ENCODE measurements around the gene GLRX2.

The GLRX2 gene

GRCh38 chr1:193069748-193070385 lies 35.3 kb downstream of the GLRX2 start:
- TF ChIP-seq CTCF (IDR thresholded peaks at IDR 0.05; ENCODE audit: unreplicated experiment in 3 of 3): peak in 1 of 3 experiments; percentile 10
- no peak overlapping the region for H3K4me3 Mint-ChIP-seq
- peaks cover 43% of the 10 kb centered on the region for H3K36me3 Mint-ChIP-seq (ENCODE audit: low read depth)
- H3K9me3 Mint-ChIP-seq: no peaks in the 10 kb centered on the region
- H3K27ac Mint-ChIP-seq: peak overlapping the region in 1 of 3 experiments; percentile 59
- no peaks in the 10 kb centered on the region for H3K27me3 Mint-ChIP-seq (ENCODE audit: low read depth)
- no peaks in the 10 kb centered on the region for H3K4me1 Mint-ChIP-seq

- peaks cover 42% of the 10 kb centered on the region for H3K36me3 Mint-ChIP-seq (ENCODE audit: low read depth)
Measured at GRCh38 chr1:193068013-193068412, 37.2 kb downstream of the GLRX2 start.

GRCh38 chr1:193066606-193067005 lies 38.6 kb downstream of the GLRX2 start:
- TF ChIP-seq CTCF (IDR thresholded peaks at IDR 0.05; ENCODE audit: unreplicated experiment in 3 of 3): no peak
- H3K4me3 Mint-ChIP-seq: no peak overlapping the region
- no peaks in the 10 kb centered on the region for H3K4me1 Mint-ChIP-seq
- peak overlapping the region in 1 of 3 experiments; percentile 20 for H3K27ac Mint-ChIP-seq
- H3K36me3 Mint-ChIP-seq (ENCODE audit: low read depth): peaks cover 43% of the 10 kb centered on the region
- no peaks in the 10 kb centered on the region for H3K27me3 Mint-ChIP-seq (ENCODE audit: low read depth)
- no peaks in the 10 kb centered on the region for H3K9me3 Mint-ChIP-seq

More at GRCh38 chr1:193068013-193068412, 37.2 kb downstream of the GLRX2 start:
- H3K9me3 Mint-ChIP-seq: no peaks in the 10 kb centered on the region
- TF ChIP-seq CTCF (IDR thresholded peaks at IDR 0.05; ENCODE audit: unreplicated experiment in 3 of 3): no peak
- no peaks in the 10 kb centered on the region for H3K4me1 Mint-ChIP-seq
- no peak overlapping the region for H3K27ac Mint-ChIP-seq
- H3K27me3 Mint-ChIP-seq (ENCODE audit: low read depth): no peaks in the 10 kb centered on the region
- no peak overlapping the region for H3K4me3 Mint-ChIP-seq

GRCh38 chr1:193065954-193066353 lies 39.3 kb downstream of the GLRX2 start:
- H3K36me3 Mint-ChIP-seq (ENCODE audit: low read depth): peaks cover 43% of the 10 kb centered on the region

GRCh38 chr1:193062698-193063463 lies 42.3 kb downstream of the GLRX2 start:
- Mint-ChIP-seq H3K4me3 (peak overlapping the region; percentile 23 to 41 (median 36)), H3K36me3 (ENCODE audit: low read depth) (peaks cover 31% of the 10 kb centered on the region), H3K4me1 (peaks cover 20% of the 10 kb centered on the region), H3K27ac (no peak overlapping the region), H3K9me3 (no peaks in the 10 kb centered on the region), H3K27me3 (ENCODE audit: low read depth) (no peaks in the 10 kb centered on the region)
- no peak for TF ChIP-seq CTCF (IDR thresholded peaks at IDR 0.05; ENCODE audit: unreplicated experiment in 3 of 3)

More at GRCh38 chr1:193065954-193066353, 39.3 kb downstream of the GLRX2 start:
- Mint-ChIP-seq H3K9me3 (no peaks in the 10 kb centered on the region), H3K27me3 (ENCODE audit: low read depth) (no peaks in the 10 kb centered on the region), H3K4me3 (no peak overlapping the region), H3K4me1 (peaks cover 4% of the 10 kb centered on the region), H3K27ac (no peak overlapping the region)
- no peak for TF ChIP-seq CTCF (IDR thresholded peaks at IDR 0.05; ENCODE audit: unreplicated experiment in 3 of 3)
